HCT116 (cell line): ENCODE measurements around the gene SYT3. TPM values are rescaled to one million over a fixed set of nuclear protein-coding genes. Genes with fewer than 3 reads are reported as not detected.

Experiments
- ATAC-seq: fragments of 200-7000 bp; cut with Tn5 transposase; 2 replicates; pipeline ENCODE4 v1.9.1; 2020; ENCODE audit warnings: mild to moderate bottlenecking, moderate library complexity
- BruUV-seq: library from RNA; stranded (reverse); fragments of 400-500 nt; replicated peaks from 2 replicates; lab custom pipeline; 2021; lab: Mats Ljungman, UMichigan
- CTCF ChIA-PET: fragments of 300-600 bp; sonication (Branson Sonifier 250); formaldehyde crosslinking; loops from one replicate; lab custom pipeline; 2021; ENCODE audit warnings: antibody characterized with exemption; lab: Charles Lee
- POLR2A ChIA-PET: fragments of 300-600, 350-600 bp; sonication (Branson Sonifier 250); formaldehyde crosslinking; loops from one replicate; lab custom pipeline; 2021; ENCODE audit warnings: antibody characterized with exemption; lab: Charles Lee
- RAD21 ChIA-PET, 2 experiments: fragments of 300-600 bp; sonication (Branson Sonifier 250); formaldehyde crosslinking; loops; one replicate each; lab custom pipeline; 2023; ENCODE audit warnings: low total read pairs in 2 of 2; ENCODE audit not compliant: uncharacterized antibody in 2 of 2, unreplicated experiment in 2 of 2, low non-redundant PET in 1 of 2; lab: Charles Lee
- DNase-seq: peaks from one replicate; pipeline ENCODE4 v3.0.0-alpha.2; 2010; ENCODE audit warnings: low read depth, low spot score
- H2AFZ ChIP-seq: fragments of 200-600 bp; shearing (Covaris generic), sonication (generic); 2 replicates; pipeline ENCODE4 v1.6.1; 2017; ENCODE audit warnings: low read depth, mixed run types, mixed read lengths, antibody characterized with exemption, low read length; ENCODE audit not compliant: poor library complexity, severe bottlenecking
- H3K27ac ChIP-seq: 2 replicates; pipeline ENCODE4 v1.5.1; 2012; ENCODE audit warnings: low read depth, low read length
- H3K27me3 ChIP-seq: fragments of 200-600 bp; sonication (generic); 2 replicates; pipeline ENCODE4 v1.6.1; 2016; ENCODE audit warnings: mixed run types, low read length, mixed read lengths; ENCODE audit not compliant: insufficient read depth
- H3K36me3 ChIP-seq, 2 experiments: fragments of 200-500 bp in 1 of 2; fragments of 200-600 bp in 1 of 2; sonication (Bioruptor generic) in 1 of 2; sonication (generic) in 1 of 2; 2 replicates each; pipeline versions ENCODE4 v1.5.1 to v1.6.1; 2014 to 2016; ENCODE audit warnings: low read length in 2 of 2, inconsistent platforms in 1 of 2, mixed read lengths in 1 of 2, mixed run types in 1 of 2; ENCODE audit not compliant: insufficient read depth in 2 of 2, control insufficient read depth in 1 of 2
- H3K4me1 ChIP-seq, 2 experiments: fragments of 200-600 bp in 1 of 2; sonication (generic) in 1 of 2; 2 replicates each; pipeline versions ENCODE4 v1.5.1 to v1.6.1; 2012 to 2017; ENCODE audit warnings: low read length in 2 of 2, inconsistent platforms in 1 of 2, mild to moderate bottlenecking in 1 of 2, mixed read lengths in 1 of 2, mixed run types in 1 of 2, moderate library complexity in 1 of 2; ENCODE audit not compliant: insufficient read depth in 2 of 2, control insufficient read depth in 1 of 2
- H3K4me2 ChIP-seq: fragments of 200-600 bp; sonication (generic); 2 replicates; pipeline ENCODE4 v1.6.1; 2017; ENCODE audit warnings: mixed run types, low read length, mixed read lengths
- H3K4me3 ChIP-seq, 2 experiments: fragments of 200-600 bp in 1 of 2; sonication (generic) in 1 of 2; replicated peaks in 1 of 2; 2 replicates each; pipeline ENCODE4 v1.5.1; 2011 to 2016; ENCODE audit warnings: low read length in 2 of 2, control low read depth in 1 of 2, low read depth in 1 of 2, mild to moderate bottlenecking in 1 of 2, mixed read lengths in 1 of 2, mixed run types in 1 of 2
- H3K79me2 ChIP-seq: fragments of 200-600 bp; sonication (generic); 2 replicates; pipeline ENCODE4 v1.6.1; 2017; ENCODE audit warnings: mild to moderate bottlenecking, mixed run types, low read length, moderate library complexity, mixed read lengths; ENCODE audit not compliant: insufficient read depth
- H3K9ac ChIP-seq: fragments of 200-600 bp; sonication (generic); 2 replicates; pipeline ENCODE4 v1.6.1; 2016; ENCODE audit warnings: low read length, mixed read lengths
- H3K9me2 ChIP-seq: fragments of 200-600 bp; sonication (generic), shearing (Covaris generic); 2 replicates; pipeline ENCODE4 v1.6.1; 2017; ENCODE audit warnings: mixed run types, mild to moderate bottlenecking, moderate library complexity; ENCODE audit not compliant: insufficient read depth
- H3K9me3 ChIP-seq, 2 experiments: fragments of 200-500 bp in 1 of 2; fragments of 200-600 bp in 1 of 2; sonication (Bioruptor generic) in 1 of 2; sonication (generic) in 1 of 2; 2 replicates each; pipeline ENCODE4 v1.6.1; 2014 to 2017; ENCODE audit warnings: low read length in 2 of 2, mixed read lengths in 2 of 2, inconsistent platforms in 1 of 2, low read depth in 1 of 2, mild to moderate bottlenecking in 1 of 2, mixed run types in 1 of 2, moderate library complexity in 1 of 2; ENCODE audit not compliant: control insufficient read depth in 1 of 2, insufficient read depth in 1 of 2
- H4K20me1 ChIP-seq: fragments of 200-600 bp; sonication (generic), shearing (Covaris generic); 2 replicates; pipeline ENCODE4 v1.6.1; 2017; ENCODE audit warnings: mixed run types, mild to moderate bottlenecking, moderate library complexity; ENCODE audit not compliant: insufficient read depth
- CBX3 ChIP-seq: IDR thresholded peaks from 2 replicates; pipeline ENCODE4 v1.6.1; 2012; ENCODE audit warnings: low read depth
- ELF1 ChIP-seq: IDR thresholded peaks from 2 replicates; pipeline ENCODE4 v1.6.1; 2012; ENCODE audit warnings: low read depth, borderline replicate concordance
- POLR2A ChIP-seq: IDR thresholded peaks from 2 replicates; pipeline ENCODE4 v1.7.0; 2011; ENCODE audit warnings: borderline replicate concordance; ENCODE audit not compliant: insufficient read depth, insufficient read length; ENCODE audit errors: extremely low read depth
- POLR2AphosphoS5 ChIP-seq: IDR thresholded peaks from 2 replicates; pipeline ENCODE4 v1.6.1; 2011; ENCODE audit warnings: mild to moderate bottlenecking, low read depth, low read length, moderate library complexity
- RAD21 ChIP-seq: IDR thresholded peaks from 2 replicates; pipeline ENCODE4 v1.6.1; 2012; ENCODE audit warnings: low read depth, mild to moderate bottlenecking
- SIN3A ChIP-seq: IDR thresholded peaks from 2 replicates; pipeline ENCODE4 v1.6.1; 2012; ENCODE audit warnings: low read depth
- SP1 ChIP-seq: IDR thresholded peaks from 2 replicates; pipeline ENCODE4 v1.6.1; 2012; ENCODE audit warnings: low read depth
- YY1 ChIP-seq: IDR thresholded peaks from 2 replicates; pipeline ENCODE4 v1.6.1; 2011; ENCODE audit warnings: low read length, low read depth, moderate library complexity, mild to moderate bottlenecking; ENCODE audit not compliant: insufficient replicate concordance; ENCODE audit errors: extremely low read depth
- ZBTB33 ChIP-seq: IDR thresholded peaks from 2 replicates; pipeline ENCODE4 v1.6.1; 2011; ENCODE audit warnings: mild to moderate bottlenecking, low read length, moderate library complexity; ENCODE audit not compliant: insufficient replicate concordance; ENCODE audit errors: extremely low read depth
- ZFX ChIP-seq: fragments of 450-650 bp; IDR thresholded peaks from 2 replicates; pipeline ENCODE4 v1.6.1; 2017
- intact Hi-C: fragments of 100-400 bp; cut with micrococcal nuclease; formaldehyde crosslinking; loops from 2 replicates; pipeline ENCODE4 v1.10.0; 2022
- total RNA-seq: library from RNA; stranded (reverse); gene quantifications from one replicate; pipeline ENCODE4 v1.2.1, GENCODE V29; 2021; ENCODE audit not compliant: unreplicated experiment
- TF ChIP-seq, protein P1 (sequence below): IDR thresholded peaks from 2 replicates; pipeline ENCODE4 v1.6.1; 2012; ENCODE audit warnings: low read depth

The SYT3 gene
- total RNA-seq, 1 experiment from 2014 or later = 4.6 TPM

- intact Hi-C loops = no loop called here
- ChIA-PET CTCF (no interaction called here), RAD21 (no interaction called here), POLR2A (no interaction called here)
- Histone ChIP-seq H3K27ac (no peak overlapping the region), H3K9ac (no peak overlapping the region), H3K9me2 (no peaks in the 10 kb centered on the region), H3K4me2 (no peak overlapping the region), H3K9me3 (no peaks in the 10 kb centered on the region), H3K4me1 (no peaks in the 10 kb centered on the region), H3K4me3 (no peak overlapping the region), H4K20me1 (no peaks in the 10 kb centered on the region), H3K27me3 (peaks cover 4% of the 10 kb centered on the region; the same call in 1 of the 2 replicates), H3K36me3 (no peaks in the 10 kb centered on the region), H3K79me2 (no peaks in the 10 kb centered on the region), H2AFZ (no peak overlapping the region)
- TF ChIP-seq, protein P1, sequence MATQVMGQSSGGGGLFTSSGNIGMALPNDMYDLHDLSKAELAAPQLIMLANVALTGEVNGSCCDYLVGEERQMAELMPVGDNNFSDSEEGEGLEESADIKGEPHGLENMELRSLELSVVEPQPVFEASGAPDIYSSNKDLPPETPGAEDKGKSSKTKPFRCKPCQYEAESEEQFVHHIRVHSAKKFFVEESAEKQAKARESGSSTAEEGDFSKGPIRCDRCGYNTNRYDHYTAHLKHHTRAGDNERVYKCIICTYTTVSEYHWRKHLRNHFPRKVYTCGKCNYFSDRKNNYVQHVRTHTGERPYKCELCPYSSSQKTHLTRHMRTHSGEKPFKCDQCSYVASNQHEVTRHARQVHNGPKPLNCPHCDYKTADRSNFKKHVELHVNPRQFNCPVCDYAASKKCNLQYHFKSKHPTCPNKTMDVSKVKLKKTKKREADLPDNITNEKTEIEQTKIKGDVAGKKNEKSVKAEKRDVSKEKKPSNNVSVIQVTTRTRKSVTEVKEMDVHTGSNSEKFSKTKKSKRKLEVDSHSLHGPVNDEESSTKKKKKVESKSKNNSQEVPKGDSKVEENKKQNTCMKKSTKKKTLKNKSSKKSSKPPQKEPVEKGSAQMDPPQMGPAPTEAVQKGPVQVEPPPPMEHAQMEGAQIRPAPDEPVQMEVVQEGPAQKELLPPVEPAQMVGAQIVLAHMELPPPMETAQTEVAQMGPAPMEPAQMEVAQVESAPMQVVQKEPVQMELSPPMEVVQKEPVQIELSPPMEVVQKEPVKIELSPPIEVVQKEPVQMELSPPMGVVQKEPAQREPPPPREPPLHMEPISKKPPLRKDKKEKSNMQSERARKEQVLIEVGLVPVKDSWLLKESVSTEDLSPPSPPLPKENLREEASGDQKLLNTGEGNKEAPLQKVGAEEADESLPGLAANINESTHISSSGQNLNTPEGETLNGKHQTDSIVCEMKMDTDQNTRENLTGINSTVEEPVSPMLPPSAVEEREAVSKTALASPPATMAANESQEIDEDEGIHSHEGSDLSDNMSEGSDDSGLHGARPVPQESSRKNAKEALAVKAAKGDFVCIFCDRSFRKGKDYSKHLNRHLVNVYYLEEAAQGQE = no peak
- TF ChIP-seq RAD21 (no peak), ZBTB33 (no peak), ZFX (no peak), SIN3A (no peak), CBX3 (no peak), YY1 (no peak), POLR2AphosphoS5 (no peak), ELF1 (no peak), SP1 (no peak), POLR2A (no peak)
- DNase-seq (no peak), ATAC-seq (no peak)
- BruUV-seq = no TSS peak
Measured at GRCh38 chr19:50602935-50603334, 36.7 kb downstream of the SYT3 start.
